RWPE2 (cell line): Measurements from ENCODE around the gene FBXL12.
"Not testable (repeated sequence)": the region's sequence is repeated elsewhere in the genome, so short reads cannot be mapped to it uniquely, and the experiment has no call there.

Experiments
- ATAC-seq: fragments of 200-7000 bp; cut with Tn5 transposase; 3 replicates; pipeline ENCODE4 v1.9.1; 2021; ENCODE audit warnings: low read depth
- DNase-seq: peaks from one replicate; pipeline ENCODE4 v3.0.0-alpha.2; 2020; ENCODE audit warnings: low spot score
- H3K27ac ChIP-seq: fragments of 450-650 bp; 2 replicates; pipeline ENCODE4 v1.5.1; 2017; ENCODE audit warnings: mild to moderate bottlenecking; ENCODE audit not compliant: poor library complexity, severe bottlenecking
- H3K27me3 ChIP-seq: fragments of 250-450 bp; sonication (Bioruptor Pico); 2 replicates; pipeline ENCODE4 v1.5.1; 2021; ENCODE audit warnings: mild to moderate bottlenecking, moderate library complexity; ENCODE audit not compliant: insufficient read depth, poor library complexity, severe bottlenecking
- H3K36me3 ChIP-seq: fragments of 250-450 bp; sonication (Bioruptor Pico); 2 replicates; pipeline ENCODE4 v1.5.1; 2020; ENCODE audit warnings: low read depth, mild to moderate bottlenecking, moderate library complexity
- H3K4me1 ChIP-seq: fragments of 250-450 bp; sonication (Bioruptor Pico); 2 replicates; pipeline ENCODE4 v1.5.1; 2021; ENCODE audit warnings: mild to moderate bottlenecking, moderate library complexity; ENCODE audit not compliant: insufficient read depth, poor library complexity, severe bottlenecking
- H3K4me3 ChIP-seq: fragments of 250-450 bp; sonication (Bioruptor Pico); 2 replicates; pipeline ENCODE4 v1.5.1; 2021; ENCODE audit warnings: mild to moderate bottlenecking, moderate library complexity; ENCODE audit not compliant: severe bottlenecking
- H3K9me3 ChIP-seq: fragments of 250-450 bp; sonication (Bioruptor Pico); 2 replicates; pipeline ENCODE4 v1.5.1; 2021; ENCODE audit warnings: mild to moderate bottlenecking, moderate library complexity; ENCODE audit not compliant: severe bottlenecking
- CTCF ChIP-seq: fragments of 450-650 bp; IDR thresholded peaks from one replicate; pipeline ENCODE4 v1.5.1; 2017; ENCODE audit warnings: mild to moderate bottlenecking, moderate library complexity; ENCODE audit not compliant: poor library complexity, severe bottlenecking

FBXL12 gene

GRCh38 chr19:9786819-9787218, 32.1 kb downstream of the FBXL12 start:
- DNase-seq, result no peak
- Histone ChIP-seq H3K4me1 (peaks cover 23% of the 10 kb centered on the region), H3K9me3 (no peaks in the 10 kb centered on the region), H3K27ac (peak overlapping the region; percentile 84), H3K27me3 (no peaks in the 10 kb centered on the region), H3K36me3 (no peaks in the 10 kb centered on the region), H3K4me3 (no peak overlapping the region)
- ATAC-seq, result no peak
- no peak for TF ChIP-seq CTCF

- no peaks in the 10 kb centered on the region for H3K9me3 ChIP-seq
- H3K4me1 ChIP-seq, result peaks cover 23% of the 10 kb centered on the region
- peak overlapping the region; percentile 52 for H3K4me3 ChIP-seq
- no peaks in the 10 kb centered on the region for H3K27me3 ChIP-seq
- DNase-seq (no peak), ATAC-seq (no peak)
- peak overlapping the region; percentile 84 for H3K27ac ChIP-seq
- no peak for TF ChIP-seq CTCF
- H3K36me3 ChIP-seq, result no peaks in the 10 kb centered on the region
These were observed 32.5 kb downstream of the FBXL12 start for GRCh38 chr19:9786342-9786741.

- Histone ChIP-seq H3K4me3 (peak overlapping the region; percentile 52), H3K27me3 (no peaks in the 10 kb centered on the region), H3K9me3 (no peaks in the 10 kb centered on the region), H3K27ac (peak overlapping the region; percentile 84), H3K36me3 (no peaks in the 10 kb centered on the region), H3K4me1 (peaks cover 16% of the 10 kb centered on the region)
- ATAC-seq (peak; percentile 85), DNase-seq (peak; percentile 98)
- no peak for TF ChIP-seq CTCF
These were observed 33.2 kb downstream of the FBXL12 start for GRCh38 chr19:9785367-9786331.

- not testable (repeated sequence) for ATAC-seq, H3K27me3 ChIP-seq, H3K4me3 ChIP-seq, H3K36me3 ChIP-seq, DNase-seq, H3K9me3 ChIP-seq
- Histone ChIP-seq H3K4me1 (peaks cover 16% of the 10 kb centered on the region), H3K27ac (peak overlapping the region; percentile 84)
These were observed 34.7 kb downstream of the FBXL12 start for GRCh38 chr19:9784163-9784496.

GRCh38 chr19:9782338-9782737, 36.5 kb downstream of the FBXL12 start:
- DNase-seq (no peak), ATAC-seq (no peak)
- H3K36me3 ChIP-seq, result no peaks in the 10 kb centered on the region
- no peaks in the 10 kb centered on the region for H3K27me3 ChIP-seq
- no peak for TF ChIP-seq CTCF
- peaks cover 3% of the 10 kb centered on the region for H3K9me3 ChIP-seq
- H3K4me3 ChIP-seq, result no peak overlapping the region
- no peak overlapping the region for H3K27ac ChIP-seq
- H3K4me1 ChIP-seq, result peaks cover 16% of the 10 kb centered on the region
